ENCODE results near the gene HIPK2.
A peak's percentile ranks its signal among the peaks of the same experiment; 100 is the strongest.

HIPK2 gene

DNA sequence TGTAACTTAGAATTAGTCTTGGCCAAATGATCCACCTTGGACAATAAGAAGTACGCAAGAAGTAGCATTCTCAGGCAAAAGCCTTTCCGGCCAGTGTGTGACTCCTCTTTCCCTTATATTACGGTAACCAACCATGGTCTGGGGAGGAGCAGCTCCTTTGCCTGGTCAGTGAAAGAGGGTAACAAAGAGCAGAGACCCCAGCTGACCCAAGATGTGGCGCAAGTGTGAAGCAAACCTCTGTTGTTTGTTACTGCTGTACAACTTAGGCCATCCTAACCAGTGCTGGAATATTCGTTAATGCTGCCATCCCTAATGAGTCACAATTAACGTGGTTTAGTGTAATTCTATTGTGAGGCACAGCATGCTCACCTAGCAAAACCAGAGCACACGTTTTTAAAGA is 44.0 kb downstream of the HIPK2 start:
- no peak for DNase-seq

DNA sequence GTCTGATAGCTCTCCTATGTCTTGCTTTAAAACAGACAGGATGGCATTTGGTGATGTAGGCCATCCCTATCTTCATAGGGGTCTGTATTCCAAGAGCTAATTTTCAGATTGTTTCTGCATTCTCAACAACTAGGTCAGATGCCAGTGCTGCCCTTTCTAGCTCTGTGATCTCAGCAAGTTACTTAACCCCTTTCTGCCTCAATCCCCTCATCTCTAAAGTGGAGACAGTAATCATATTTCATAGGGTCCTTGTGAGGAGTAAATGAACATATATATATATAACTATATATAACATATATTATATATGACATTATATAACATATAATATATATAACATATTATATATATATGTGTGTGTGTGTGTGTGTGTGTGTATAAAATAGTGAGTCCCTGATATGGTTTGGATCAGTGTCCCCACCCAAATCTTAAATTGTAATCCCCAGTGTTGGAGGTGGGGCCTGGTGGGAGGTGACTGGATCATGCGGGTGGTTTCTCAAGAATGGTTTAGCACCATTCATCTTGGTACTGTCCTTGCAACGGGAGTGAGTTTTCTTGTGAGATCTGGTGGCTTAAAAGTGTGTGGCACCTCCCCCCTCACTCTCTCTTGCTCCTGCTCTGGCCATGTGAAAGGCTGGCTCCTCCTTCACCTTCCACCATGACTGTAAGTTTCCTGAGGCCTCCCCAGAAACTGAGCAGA is 45.2 kb downstream of the HIPK2 start:
- no peak for DNase-seq

DNA sequence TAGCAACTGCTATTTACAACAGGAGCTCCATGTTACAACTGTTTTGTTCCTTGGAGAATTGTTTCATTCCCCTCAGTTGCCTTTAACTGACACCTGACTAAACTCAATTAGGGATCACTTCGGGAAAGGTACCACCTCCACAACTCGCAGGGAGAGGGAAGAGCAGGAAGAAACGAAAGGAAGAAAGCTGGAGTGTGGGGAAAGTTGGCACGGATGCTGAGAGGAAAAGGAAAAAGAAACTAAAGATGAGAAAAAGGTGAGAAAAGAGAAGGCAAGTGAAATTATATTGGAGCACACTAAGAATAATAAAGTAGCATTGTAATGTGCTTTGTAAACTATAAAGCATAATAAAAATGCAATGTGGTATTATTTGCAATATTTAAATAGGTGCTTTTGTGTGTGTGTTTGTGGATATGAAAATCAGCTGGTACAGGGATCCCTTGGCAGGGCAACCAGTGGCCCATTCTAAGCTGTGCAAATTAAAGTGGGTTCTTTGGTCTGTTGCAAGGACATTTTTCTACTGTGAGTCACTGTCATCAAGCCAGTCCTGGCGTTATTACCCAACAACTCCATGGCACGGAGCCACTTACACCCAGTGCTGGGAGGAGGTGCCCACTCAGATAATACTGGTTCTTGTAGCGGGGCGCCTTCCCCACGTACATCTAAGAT is 45.9 kb downstream of the HIPK2 start:
- DNase-seq: no peak

DNA sequence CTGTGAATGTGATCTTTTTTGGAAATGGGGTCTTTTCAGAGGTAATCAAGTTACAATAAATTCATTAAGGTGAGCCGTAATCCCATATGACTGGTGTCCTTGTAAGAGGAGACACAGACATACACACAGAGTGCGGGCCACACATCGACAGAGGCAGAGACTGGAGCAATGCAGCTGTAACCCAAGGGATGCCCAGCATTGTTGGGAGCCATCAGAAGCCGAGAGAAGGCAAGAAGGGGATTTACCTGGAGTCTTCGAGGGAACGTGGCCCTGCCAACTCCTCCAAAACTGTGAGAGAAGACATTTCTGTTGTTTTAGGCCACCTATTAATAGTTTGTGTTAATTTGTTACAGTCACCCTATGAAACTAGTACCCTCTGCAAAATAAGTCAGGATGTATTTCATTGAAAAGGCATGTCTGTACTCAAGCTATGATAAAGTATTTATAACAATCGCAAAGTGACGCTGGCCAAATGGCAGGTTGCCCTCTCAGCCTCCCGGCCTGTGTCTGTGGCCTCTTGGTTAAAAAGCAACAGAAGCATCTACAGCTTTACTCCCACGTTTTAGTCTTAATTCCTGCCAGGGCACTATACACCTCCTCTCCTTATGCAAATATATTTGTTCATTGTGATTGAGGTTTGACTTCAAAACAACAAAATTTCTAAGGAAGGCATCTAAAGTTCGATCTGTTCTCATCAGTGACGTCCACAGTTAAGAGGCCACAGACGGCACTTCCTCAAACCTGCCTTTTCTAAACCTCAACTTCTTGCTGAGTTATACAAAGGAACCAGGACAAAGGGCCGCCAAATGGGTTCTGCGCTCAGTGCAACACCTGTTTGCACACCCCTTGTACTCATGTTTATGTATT is 46.8 kb downstream of the HIPK2 start:
- peak; percentile 36 for DNase-seq

DNA sequence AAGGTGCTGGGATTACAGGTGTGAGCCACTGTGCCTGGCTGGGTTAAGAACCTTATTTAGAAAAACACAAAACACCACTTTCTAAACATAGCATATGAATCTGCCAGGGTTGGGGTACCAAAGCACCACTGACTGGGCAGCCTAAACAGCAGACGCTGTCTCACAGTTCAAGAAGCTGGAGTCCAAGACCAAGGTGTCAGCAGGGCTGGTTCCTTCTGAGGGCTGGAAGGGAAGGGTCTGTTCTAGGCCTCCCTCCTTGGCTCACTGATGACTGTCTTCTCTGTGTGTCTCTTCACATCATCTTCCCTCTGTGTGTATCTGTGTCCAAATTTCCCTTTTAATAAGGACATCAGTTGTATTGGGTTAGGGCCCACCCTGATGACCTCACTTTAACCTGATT is 49.6 kb downstream of the HIPK2 start:
- no peak for DNase-seq

DNA sequence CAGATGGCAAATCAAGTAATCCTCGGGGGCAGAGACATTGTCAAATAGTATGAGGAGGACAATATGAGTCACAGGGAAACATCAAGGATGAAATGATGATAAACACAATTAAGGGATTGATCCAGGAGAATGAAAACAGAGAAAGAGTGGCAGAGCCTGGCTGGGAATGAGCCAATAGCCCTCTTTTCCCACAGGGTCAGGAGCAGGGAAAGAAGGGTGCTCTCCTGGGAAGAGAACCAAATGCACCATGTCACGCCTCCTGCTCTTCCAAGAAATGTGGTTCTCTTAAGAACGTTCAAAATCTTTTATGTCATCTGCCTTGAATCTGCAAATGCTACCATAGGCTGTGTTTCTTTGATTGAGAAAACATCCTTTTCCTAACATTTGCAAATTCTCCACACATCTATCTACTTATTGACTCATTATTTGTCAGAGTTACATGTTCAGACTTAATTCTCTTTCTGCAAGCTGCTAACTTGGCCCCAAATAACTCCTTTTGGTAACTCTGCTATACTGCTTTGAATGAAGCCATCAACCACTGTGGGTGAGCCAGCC is 50.6 kb downstream of the HIPK2 start:
- no peak for DNase-seq

DNA sequence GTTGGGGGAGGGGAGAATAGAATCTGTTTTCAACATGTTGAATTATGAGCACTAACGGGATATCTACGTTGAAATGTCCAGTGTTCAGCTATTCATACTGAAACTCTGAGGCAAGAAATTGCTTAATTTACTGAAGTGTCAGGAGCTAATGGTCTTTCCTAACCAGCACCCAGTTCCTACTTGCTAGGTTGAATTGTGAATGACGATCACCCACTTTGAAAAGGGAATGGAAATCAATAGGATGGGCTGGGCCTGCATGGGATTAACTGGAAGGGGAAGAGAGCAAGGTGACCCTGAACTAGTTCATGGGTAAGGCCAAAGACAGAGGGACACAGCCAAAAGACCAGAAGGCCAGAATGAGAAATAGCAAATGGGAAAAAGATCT is 51.3 kb downstream of the HIPK2 start:
- no peak for DNase-seq

DNA sequence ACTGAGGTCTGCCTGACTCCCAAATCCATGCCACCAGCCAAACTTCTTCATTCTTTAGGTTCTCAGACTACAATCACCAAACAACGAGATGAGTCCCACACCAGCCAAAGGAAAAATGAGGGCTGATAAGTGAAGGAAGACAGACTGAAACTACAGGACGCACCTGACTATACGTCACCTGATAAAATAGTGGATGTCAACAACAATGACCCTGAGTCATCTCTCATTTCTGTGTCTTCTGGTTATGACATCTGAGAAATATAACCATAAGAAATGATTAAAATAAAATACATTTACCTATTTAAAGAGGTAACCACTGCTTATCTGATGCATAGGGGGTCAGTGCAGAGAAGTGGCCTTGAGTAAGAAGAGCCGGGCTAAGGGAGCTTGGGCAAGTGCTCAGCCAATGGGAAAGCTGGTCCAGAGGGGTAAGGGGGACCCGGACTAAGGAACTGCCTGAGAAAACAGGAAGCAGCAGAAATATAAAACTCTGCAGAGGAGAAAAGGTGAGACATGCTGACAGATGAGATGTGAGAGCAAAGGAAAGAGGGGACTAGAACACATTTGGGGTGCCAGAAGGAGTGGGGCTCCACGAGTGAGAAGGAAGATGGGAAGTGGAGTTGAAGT is 51.8 kb downstream of the HIPK2 start:
- no peak for DNase-seq

DNA sequence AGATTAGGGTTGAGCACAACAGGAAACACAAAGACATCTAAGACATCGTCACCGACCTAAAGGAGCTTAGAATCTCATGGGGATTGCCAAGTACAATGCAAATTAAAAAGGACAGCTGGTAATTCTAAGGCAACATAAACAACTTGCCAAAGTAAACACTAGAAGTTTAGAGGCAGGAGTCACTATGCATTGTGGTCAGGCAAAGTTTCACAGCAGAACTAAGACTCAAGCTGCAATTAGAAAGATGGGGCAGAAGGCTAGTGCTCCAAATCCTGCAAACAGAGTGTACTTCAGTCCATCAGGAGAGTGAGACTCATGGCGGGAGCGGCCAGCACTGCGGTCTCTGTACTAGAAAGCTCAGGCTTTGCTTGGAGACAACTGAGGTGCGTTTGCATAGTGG is 52.7 kb downstream of the HIPK2 start:
- no peak for DNase-seq

DNA sequence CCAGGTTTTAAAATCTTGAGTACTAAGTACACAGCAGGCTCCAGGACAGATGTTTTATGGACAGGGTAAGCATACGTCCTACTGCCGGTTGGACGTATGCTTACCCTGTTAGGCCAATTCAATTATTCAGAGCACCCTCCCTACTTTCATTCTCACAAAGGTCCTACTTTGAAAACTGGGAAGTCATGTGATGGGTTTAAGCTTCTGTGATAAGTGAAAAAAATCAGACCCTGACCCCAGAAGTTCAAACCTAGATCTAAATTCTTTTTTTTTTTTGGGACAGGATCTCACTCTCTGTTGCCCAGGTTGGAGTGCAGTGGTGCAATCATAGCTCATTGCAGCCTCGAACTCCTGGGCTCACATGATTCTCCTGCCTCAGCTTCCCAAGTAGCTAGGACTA is 55.2 kb downstream of the HIPK2 start:
- no peak for DNase-seq

DNA sequence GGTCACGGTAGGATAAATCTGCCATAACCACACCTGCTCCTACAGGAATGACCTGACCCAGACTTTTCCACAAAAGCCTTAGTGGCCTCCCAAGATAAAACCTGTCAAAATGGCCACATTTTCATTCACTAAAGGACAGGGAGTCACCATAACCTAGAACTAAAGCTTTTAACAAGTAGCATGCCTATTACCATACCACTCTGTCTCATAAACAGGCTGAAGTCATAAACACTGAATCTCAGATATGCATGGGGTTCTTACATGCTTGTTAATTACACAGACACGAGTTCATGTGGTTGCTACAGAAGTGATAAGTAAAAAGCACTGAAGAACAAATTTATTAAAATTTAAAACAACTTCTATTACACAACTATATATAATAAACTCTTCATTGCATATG is 56.0 kb downstream of the HIPK2 start:
- no peak for DNase-seq

DNA sequence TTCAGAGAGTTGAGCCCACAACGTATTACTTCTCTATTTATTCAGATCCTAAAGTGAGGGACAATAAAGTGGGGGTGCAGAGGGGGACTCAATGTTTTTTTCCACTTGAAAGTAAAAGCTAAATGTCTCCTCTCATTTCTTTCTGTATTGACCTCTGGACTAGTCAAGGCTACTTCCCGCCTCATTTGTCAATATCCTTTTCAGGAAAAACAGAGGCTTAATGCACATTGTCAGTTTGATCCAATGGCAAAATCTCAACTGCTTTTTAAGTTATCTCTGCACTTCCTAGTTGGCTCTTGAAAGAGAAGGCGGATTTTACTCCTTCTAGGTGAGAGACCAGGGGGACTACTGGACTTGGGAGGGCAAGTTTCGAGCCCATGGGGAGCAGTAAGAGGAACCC is 56.4 kb downstream of the HIPK2 start:
- DNase-seq: no peak

DNA sequence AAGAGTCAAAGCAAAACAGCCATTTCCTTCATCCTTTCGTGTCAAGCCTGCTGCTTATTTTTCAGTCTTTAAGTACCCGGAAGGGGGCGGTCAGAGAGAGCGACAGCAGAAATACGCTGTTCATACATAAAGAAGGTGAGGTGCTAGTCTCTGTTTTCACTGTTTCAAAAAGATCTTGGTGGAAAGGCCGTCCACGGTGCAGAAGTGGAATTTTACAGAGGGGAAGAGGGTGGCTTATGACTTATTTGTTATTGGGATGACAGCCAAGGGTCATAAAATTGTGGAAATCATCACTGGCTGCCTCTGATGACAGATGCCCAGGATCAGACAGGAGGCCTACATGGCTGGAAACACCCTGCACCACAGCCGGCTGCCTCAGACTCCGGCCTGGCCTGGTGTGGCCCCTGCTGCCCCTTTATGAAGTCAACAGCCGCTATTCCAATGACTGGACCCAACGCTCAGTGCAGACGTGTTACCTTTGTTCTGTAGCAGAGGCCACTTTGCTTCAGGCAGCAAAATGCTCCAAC is 57.0 kb downstream of the HIPK2 start:
- no peak for DNase-seq

DNA sequence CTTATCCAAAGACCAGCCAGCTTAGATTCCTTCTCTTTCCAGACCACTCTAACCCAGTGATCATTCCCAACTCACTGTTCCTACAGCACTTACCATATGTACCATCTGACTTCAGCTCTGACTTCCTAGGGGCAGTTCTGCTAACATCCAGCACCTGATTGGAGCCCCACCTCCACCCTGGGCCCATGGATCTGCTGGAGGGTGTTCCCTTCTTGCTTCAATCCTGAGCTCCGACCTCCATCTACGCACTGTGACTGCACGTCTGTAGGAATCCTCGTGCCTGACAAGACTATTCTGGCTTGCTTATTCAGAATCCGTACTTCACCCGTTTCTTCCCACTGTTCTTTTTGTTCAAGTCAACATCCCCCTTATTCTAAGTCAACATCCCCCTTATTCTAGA is 57.6 kb downstream of the HIPK2 start:
- no peak for DNase-seq

DNA sequence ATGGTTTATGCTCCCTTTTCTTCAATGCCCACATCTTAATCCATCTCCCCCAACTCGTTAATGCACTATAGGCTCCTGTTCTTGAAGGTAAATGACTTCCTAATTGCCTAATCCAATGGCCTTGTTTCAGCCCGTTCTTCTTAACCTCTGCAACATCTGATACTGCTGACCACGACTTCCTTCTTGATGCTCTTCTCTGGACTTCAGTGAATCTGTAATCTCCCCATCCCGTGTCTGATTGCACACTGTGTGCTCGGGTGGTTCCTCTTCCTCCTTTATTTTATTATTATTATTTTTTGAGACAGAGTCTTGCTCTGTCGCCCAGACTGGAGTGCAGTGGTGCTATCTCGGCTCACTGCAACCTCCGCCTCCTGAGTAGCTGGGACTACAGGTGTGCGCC is 58.9 kb downstream of the HIPK2 start:
- no peak for DNase-seq

DNA sequence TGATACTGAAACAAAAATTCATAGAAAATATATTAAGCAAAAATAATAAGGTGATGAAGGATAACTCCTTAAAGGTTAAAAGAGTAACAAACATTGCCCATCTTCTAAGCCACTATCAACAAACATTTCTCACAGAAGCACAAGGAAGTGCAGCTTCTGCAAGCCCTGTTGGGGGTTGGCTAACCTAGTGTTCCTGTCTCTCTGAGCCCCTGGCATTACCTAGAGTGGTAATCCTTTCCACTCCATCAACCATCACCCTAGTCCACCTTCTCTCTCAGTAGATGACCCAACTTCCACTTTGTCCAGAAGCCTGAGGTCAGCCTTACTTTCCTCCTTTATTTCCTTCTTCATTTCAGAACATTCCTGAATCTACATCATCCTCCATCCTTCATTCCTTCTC is 59.7 kb downstream of the HIPK2 start:
- DNase-seq: no peak

DNA sequence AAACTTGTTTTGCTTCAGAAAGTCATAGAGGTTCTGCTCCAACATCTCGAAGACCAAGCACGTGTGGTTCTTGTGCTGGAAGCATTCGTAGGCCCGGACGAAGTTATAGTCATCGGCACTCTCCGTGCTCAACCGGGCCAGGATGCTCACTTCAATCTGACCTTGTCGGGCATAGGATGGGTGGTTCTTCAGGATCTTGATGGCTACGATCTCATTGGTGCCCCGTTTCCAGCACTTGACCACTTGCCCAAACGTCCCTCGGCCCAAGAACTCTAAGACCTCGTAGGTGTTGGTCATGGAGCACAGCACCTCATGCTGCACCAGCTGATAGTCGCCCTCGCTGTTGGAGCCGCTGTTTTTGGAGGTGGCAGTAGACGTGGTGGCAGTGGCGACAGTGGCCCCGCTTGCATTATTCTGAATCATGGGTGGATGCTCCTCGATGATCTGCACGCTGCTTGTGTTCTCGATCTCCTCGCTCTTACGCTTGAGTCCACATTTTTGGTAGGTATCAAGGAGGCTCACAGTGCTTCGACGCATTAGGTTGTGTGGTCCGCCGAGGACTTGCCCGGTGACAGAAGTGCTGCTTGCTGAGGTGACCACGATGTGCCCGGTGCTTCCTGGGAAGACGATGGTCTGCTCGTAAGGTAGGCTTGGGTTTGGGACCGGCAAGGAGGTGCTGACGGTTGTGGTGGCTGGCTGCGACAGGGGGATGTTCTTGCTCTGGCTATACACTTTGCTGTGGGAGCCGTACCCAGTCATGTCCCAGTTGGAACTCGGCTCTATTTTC is 61.4 kb downstream of the HIPK2 start:
- no peak for DNase-seq

DNA sequence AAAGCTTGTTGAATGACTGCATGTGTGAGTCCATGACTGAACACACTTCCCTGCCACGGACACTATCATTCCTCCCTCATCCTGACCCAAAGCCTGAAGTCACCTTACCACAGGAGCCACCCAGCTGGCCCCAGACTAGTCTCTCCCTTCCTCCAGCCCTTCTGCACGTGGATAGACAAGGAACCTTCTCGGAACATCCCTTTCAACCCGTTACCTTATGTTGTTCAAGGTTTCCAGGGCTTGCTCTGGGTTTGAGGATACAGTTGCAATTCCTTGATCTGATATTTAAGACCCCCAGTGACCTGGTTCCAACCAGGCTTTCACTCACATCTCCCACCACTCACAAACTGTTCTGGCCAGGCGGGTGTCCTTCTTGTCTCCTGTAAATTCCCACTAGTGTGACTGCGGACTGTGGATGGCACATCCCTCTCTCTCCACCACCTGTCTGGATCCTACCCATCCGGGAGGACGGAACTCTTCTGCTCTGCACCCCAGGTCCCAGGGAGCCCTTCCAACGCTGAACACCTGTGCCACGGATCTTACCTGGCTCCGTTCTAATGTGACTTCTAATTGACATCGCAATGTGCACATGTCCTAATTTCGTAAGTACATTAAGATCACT is 62.5 kb downstream of the HIPK2 start:
- no peak for DNase-seq

DNA sequence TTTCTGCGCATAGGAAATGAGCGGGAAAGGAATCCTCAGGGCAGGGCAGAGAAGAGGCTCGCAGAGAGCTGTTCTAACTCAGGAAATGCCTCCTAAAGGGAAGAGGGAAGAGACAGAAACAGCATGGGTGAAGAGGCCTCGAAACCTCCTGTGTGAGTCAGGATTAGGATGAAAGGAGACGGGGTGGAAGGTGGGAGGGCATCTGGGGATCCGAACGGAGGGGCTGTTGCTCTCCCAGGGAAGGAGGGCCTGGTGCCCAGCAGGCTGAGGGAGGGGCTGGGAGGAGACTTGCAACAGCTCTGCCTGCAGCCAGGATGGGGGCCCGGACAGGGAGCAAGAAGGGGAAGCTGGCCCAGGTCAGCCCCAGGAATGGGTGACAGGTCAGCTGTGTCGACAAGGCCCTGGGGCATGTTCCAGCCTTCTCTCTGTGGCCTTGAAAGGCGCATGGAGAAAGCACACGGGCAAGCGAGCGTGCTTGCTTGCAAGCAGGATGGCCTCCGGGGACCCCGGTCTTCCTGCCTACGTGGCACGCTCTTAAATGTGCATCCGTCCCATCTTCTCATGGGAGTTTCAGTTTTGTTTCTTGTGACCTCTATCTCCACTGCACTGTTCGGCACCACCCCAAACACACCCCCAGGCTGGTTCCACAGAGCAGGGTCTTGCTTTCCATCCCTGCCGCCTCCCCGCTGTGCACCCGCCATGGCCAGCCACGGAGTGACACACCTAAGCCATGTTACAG is 63.5 kb downstream of the HIPK2 start:
- DNase-seq: no peak

DNA sequence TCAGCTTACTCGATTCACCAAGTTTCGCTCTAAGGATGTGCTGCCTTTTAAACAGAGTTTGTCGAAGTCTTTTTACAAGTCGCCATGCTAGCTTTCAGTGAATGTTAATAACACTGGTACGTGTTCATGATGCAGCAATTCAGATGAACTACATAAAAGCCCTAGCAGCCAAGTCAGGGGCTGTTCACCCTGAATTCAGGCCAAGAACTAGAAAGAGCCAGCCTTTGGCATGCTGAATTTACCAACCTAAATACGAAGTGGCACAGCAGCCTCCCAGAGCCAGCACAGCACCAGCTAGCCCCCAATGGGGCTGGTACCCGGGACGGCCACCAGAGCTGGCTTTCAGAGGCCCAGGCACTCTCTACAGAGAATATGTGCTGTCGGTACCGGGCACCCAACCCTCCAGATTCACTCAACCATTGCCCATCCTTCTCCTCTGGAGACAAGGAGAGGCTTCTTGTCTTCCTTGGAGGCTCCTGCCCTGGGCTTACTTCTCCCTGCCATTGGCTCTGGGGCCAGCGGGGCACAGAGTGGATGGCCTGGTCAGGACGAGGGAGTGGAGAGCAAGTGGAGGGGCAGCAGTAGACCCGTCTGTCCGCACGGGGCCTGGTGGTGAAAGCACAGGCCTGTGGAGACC is 64.2 kb downstream of the HIPK2 start:
- DNase-seq: no peak

Measured in activated T-cell treated with anti-CD3 and anti-CD28 coated beads, Interleukin-2, amount 50 U/mL, for 1 hour (primary cell).